ENCODE measurements around the gene HIVEP1. TPM values are rescaled to one million over a fixed set of nuclear protein-coding genes. Genes with fewer than 3 reads are reported as not detected.

HIVEP1 gene
- total and polyA plus RNA-seq, 2 of the 8 experiments (the other 6 are each of a cell fraction or from before 2014, with no cell fraction given): 22.6 to 23.1 TPM

- TF ChIP-seq NANOG (IDR thresholded peaks at IDR 0.05; ENCODE audit: insufficient read depth, low read depth, low read length, poor library complexity, severe bottlenecking) (no peak), PHF8 (conservative IDR thresholded peaks at IDR 0.05; ENCODE audit: low read depth, low read length) (no peak), TAF7 (optimal IDR thresholded peaks at IDR 0.05; ENCODE audit: borderline replicate concordance, low read depth, low read length) (no peak), FOSL1 (IDR thresholded peaks at IDR 0.05; ENCODE audit: insufficient read depth, low read depth, low read length) (no peak)
Measured at GRCh38 chr6:11983306-11983705, 28.8 kb upstream of the HIVEP1 start (continued).
